ENCODE measurements around the gene SUCO. TPM values are rescaled to one million over a fixed set of nuclear protein-coding genes. Genes with fewer than 3 reads are reported as not detected.
"Not testable (repeated sequence)": the region's sequence is repeated elsewhere in the genome, so short reads cannot be mapped to it uniquely, and the experiment has no call there.

SUCO gene
- total RNA-seq, 1 donor from 2014 or later = 11.3 TPM

- Histone ChIP-seq H3K4me3 (ENCODE audit: low read depth, low read length) (no peak overlapping the region), H3K27me3 (ENCODE audit: control insufficient read depth, insufficient read depth, low read length) (no peaks in the 10 kb centered on the region), H3K36me3 (ENCODE audit: control insufficient read depth, insufficient read depth, low read length) (no peaks in the 10 kb centered on the region)
- no peak for DNase-seq (ENCODE audit: low read depth)
- no peak for TF ChIP-seq CTCF (IDR thresholded peaks at IDR 0.05; ENCODE audit: insufficient read depth, low read length, severe bottlenecking)
- no peak for FAIRE-seq
Observed at GRCh38 chr1:172487550-172487949, 45.4 kb upstream of the SUCO start.

GRCh38 chr1:172488393-172488792 is 44.6 kb upstream of the SUCO start:
- FAIRE-seq (no peak), DNase-seq (ENCODE audit: low read depth) (no peak)
- no peaks in the 10 kb centered on the region for H3K27me3 ChIP-seq (ENCODE audit: control insufficient read depth, insufficient read depth, low read length)
- no peak for TF ChIP-seq CTCF (IDR thresholded peaks at IDR 0.05; ENCODE audit: insufficient read depth, low read length, severe bottlenecking)
- no peak overlapping the region for H3K4me3 ChIP-seq (ENCODE audit: low read depth, low read length)
- H3K36me3 ChIP-seq (ENCODE audit: control insufficient read depth, insufficient read depth, low read length) = no peaks in the 10 kb centered on the region

DNA sequence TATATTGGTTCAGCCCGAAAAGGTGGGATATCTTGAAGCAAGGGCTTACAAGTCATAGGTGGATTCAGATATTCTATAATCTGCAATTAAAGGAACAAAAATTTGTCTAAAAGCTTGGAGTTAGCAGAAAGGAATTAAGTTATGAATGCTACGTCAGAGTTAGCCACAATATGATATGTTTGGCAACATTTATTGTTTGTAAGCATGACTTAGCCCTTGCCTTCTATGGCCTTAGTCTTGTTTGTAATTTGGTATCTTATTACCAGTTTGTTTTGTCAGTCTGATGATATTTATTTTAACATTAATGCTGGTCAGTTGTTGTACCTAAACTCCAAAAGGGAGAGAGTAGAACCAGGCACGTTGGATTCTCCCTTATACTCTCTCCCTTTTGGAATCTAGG is 43.1 kb upstream of the SUCO start:
- Histone ChIP-seq H3K27me3 (ENCODE audit: control insufficient read depth, insufficient read depth, low read length) (no peaks in the 10 kb centered on the region), H3K4me3 (ENCODE audit: low read depth, low read length) (no peak overlapping the region), H3K36me3 (ENCODE audit: control insufficient read depth, insufficient read depth, low read length) (no peaks in the 10 kb centered on the region)
- TF ChIP-seq CTCF (IDR thresholded peaks at IDR 0.05; ENCODE audit: insufficient read depth, low read length, severe bottlenecking) = no peak
- DNase-seq (ENCODE audit: low read depth) (no peak), FAIRE-seq (no peak)

DNA sequence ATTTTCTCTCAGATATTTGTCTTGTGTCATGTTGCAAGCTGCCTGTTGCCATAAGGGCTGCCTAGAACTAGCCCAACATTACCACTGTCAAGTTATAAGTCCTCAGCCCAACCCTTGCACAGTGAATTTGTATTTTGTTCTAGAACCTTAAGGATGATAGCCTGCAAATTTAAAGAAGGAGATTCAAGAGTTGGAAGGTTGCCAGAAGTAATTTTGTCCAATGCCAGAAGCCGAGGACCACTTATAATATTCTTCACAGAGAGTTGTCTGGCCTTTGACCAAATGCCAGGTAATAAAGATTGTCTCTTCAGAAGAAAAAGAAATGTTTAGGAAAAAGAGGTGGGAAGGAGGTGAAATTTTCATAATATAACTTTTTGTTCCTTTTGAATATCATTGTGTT is 40.5 kb upstream of the SUCO start:
- no peak for TF ChIP-seq CTCF (IDR thresholded peaks at IDR 0.05; ENCODE audit: insufficient read depth, low read length, severe bottlenecking)
- Histone ChIP-seq H3K36me3 (ENCODE audit: control insufficient read depth, insufficient read depth, low read length) (no peaks in the 10 kb centered on the region), H3K4me3 (ENCODE audit: low read depth, low read length) (no peak overlapping the region), H3K27me3 (ENCODE audit: control insufficient read depth, insufficient read depth, low read length) (no peaks in the 10 kb centered on the region)
- no peak for DNase-seq (ENCODE audit: low read depth)
- FAIRE-seq = no peak

GRCh38 chr1:172494166-172494565 is 38.8 kb upstream of the SUCO start:
- TF ChIP-seq CTCF (IDR thresholded peaks at IDR 0.05; ENCODE audit: insufficient read depth, low read length, severe bottlenecking) = no peak
- DNase-seq (ENCODE audit: low read depth) (no peak), FAIRE-seq (no peak)
- Histone ChIP-seq H3K36me3 (ENCODE audit: control insufficient read depth, insufficient read depth, low read length) (no peaks in the 10 kb centered on the region), H3K27me3 (ENCODE audit: control insufficient read depth, insufficient read depth, low read length) (no peaks in the 10 kb centered on the region), H3K4me3 (ENCODE audit: low read depth, low read length) (no peak overlapping the region)

DNA sequence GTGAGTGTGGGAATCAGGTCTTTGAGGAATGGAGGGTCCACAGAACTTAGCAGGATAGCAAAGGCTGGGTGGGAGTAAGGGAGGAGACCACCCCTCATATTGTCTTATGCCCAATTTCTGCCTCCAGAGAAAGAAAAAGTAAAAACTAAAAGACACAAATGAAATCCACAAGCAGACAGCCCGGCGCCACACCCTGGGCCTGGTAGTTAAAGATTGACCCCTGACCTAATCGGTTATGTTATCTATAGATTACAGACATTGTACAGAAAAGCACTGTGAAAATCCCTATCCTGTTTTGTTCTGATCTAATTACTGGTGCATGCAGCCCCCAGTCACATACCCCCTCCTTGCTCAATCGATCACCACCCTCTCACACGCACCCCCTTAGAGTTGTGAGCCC is 36.8 kb upstream of the SUCO start:
- not testable (repeated sequence) for FAIRE-seq; H3K27me3 ChIP-seq (ENCODE audit: control insufficient read depth, insufficient read depth, low read length); H3K36me3 ChIP-seq (ENCODE audit: control insufficient read depth, insufficient read depth, low read length); H3K4me3 ChIP-seq (ENCODE audit: low read depth, low read length); DNase-seq (ENCODE audit: low read depth)
